ENCODE results near the gene FAM83C.

The FAM83C gene

GRCh38 chr20:35291654-35292503 lies at the start of gene FAM83C:
Gene FAM83C (minus strand): TSS chr20:35292425. CDS start chr20:35292304, 121 bp downstream.
- TF ChIP-seq CTCF (IDR thresholded peaks at IDR 0.05; ENCODE audit: low read depth, low read length, missing control alignments): no peak
- no peak for DNase-seq (ENCODE audit: low read depth)
- no peak within 1 kb of the TSS for H3K4me3 ChIP-seq (ENCODE audit: low read depth, low read length)

- no peak overlapping the region for H3K4me3 ChIP-seq (ENCODE audit: low read depth, low read length)
- TF ChIP-seq CTCF (IDR thresholded peaks at IDR 0.05; ENCODE audit: low read depth, low read length, missing control alignments): no peak
- no peak for DNase-seq (ENCODE audit: low read depth)
Observed at GRCh38 chr20:35341366-35342028, 49.3 kb upstream of the FAM83C start.

DNA sequence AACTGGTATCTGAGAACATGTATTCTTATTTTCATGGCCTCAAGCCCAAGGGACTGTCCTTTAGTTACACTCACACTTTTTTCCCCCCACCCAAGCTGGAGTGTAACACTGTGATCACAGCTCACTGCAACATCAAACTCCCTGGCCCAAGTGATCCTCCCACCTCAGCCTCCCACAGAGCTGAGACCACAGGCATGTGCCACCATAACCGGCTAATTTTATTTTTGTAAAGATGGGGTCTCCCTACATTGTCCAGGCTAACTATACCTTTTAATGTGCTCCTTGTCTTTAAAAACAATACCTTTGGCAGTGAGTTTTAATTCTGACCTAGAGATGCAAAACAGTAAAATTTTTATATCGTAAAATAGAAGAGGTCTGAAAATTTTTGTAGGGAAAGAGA lies 48.2 kb upstream of the FAM83C start:
- H3K4me3 ChIP-seq (ENCODE audit: low read depth, low read length): no peak overlapping the region
- no peak for TF ChIP-seq CTCF (IDR thresholded peaks at IDR 0.05; ENCODE audit: low read depth, low read length, missing control alignments)
- no peak for DNase-seq (ENCODE audit: low read depth)

- no peak overlapping the region for H3K4me3 ChIP-seq (ENCODE audit: low read depth, low read length)
- DNase-seq (ENCODE audit: low read depth): no peak
- no peak for TF ChIP-seq CTCF (IDR thresholded peaks at IDR 0.05; ENCODE audit: low read depth, low read length, missing control alignments)
Observed at GRCh38 chr20:35339636-35340035, 47.4 kb upstream of the FAM83C start.

DNA sequence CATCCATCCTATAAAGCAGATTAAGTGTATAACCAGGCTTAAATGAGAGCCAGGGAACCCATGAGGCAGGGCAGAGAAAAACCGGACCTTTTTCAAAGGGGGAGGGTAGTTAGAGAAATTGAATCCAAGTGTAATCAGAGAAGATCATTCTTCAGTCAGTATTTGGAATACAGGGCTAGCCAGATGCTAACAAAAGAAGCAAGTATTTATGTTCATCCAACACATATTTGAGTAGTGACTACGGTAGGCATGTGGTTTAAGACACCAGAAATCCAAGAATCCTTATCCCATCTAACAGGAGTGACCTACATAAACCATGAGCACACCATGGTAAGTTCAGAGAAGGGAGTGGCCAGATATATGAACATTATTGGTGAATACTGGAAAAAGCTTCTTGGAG lies 46.8 kb upstream of the FAM83C start:
- TF ChIP-seq CTCF (IDR thresholded peaks at IDR 0.05; ENCODE audit: low read depth, low read length, missing control alignments): no peak
- H3K4me3 ChIP-seq (ENCODE audit: low read depth, low read length): no peak overlapping the region
- DNase-seq (ENCODE audit: low read depth): no peak

GRCh38 chr20:35334311-35335101 lies 42.3 kb upstream of the FAM83C start:
- DNase-seq (ENCODE audit: low read depth): no peak
- TF ChIP-seq CTCF (IDR thresholded peaks at IDR 0.05; ENCODE audit: low read depth, low read length, missing control alignments): no peak
- H3K4me3 ChIP-seq (ENCODE audit: low read depth, low read length): no peak overlapping the region
